Skeletal muscle tissue (tissue), 4 donors: ENCODE measurements around the gene C1QTNF5. TPM values are rescaled to one million over a fixed set of nuclear protein-coding genes. Genes with fewer than 3 reads are reported as not detected.
"Not testable (repeated sequence)": the region's sequence is repeated elsewhere in the genome, so short reads cannot be mapped to it uniquely, and the experiment has no call there.

Experiments
- H3K27ac ChIP-seq: one replicate; pipeline ENCODE4 v1.7.0; 2013; ENCODE audit warnings: mild to moderate bottlenecking, low read depth, low read length, inconsistent platforms
- H3K27me3 ChIP-seq, 3 donors: one replicate each; pipeline ENCODE4 v1.7.0; 2013; ENCODE audit warnings: low read length in 3 of 3; ENCODE audit not compliant: control insufficient read depth in 3 of 3, insufficient read depth in 3 of 3
- H3K36me3 ChIP-seq, 3 donors: one replicate each; pipeline ENCODE4 v1.7.0; 2013; ENCODE audit warnings: low read length in 3 of 3; ENCODE audit not compliant: control insufficient read depth in 3 of 3, insufficient read depth in 3 of 3
- H3K4me1 ChIP-seq, 3 donors: one replicate each; pipeline ENCODE4 v1.7.0; 2013; ENCODE audit warnings: low read length in 3 of 3, mild to moderate bottlenecking in 3 of 3; ENCODE audit not compliant: control insufficient read depth in 3 of 3, insufficient read depth in 3 of 3
- H3K4me3 ChIP-seq, 3 donors: one replicate each; pipeline ENCODE4 v1.7.0; 2013; ENCODE audit warnings: low read length in 3 of 3
- H3K9ac ChIP-seq, 3 donors: one replicate each; pipeline ENCODE4 v1.7.0; 2013; ENCODE audit warnings: low read length in 3 of 3, mild to moderate bottlenecking in 3 of 3, moderate library complexity in 2 of 3, low read depth in 1 of 3
- H3K9me3 ChIP-seq, 3 donors: one replicate each; pipeline ENCODE4 v1.7.0; 2013; ENCODE audit warnings: low read length in 3 of 3; ENCODE audit not compliant: control insufficient read depth in 3 of 3
- total RNA-seq: library from RNA; depleted of rRNA; stranded (reverse); fragments of >200 nt; gene quantifications from one replicate; pipeline ENCODE4 v1.2.3, GENCODE V29; 2014
- donor health status: Osteomylitis.

Gene C1QTNF5
- total RNA-seq, result 17.2 TPM

DNA sequence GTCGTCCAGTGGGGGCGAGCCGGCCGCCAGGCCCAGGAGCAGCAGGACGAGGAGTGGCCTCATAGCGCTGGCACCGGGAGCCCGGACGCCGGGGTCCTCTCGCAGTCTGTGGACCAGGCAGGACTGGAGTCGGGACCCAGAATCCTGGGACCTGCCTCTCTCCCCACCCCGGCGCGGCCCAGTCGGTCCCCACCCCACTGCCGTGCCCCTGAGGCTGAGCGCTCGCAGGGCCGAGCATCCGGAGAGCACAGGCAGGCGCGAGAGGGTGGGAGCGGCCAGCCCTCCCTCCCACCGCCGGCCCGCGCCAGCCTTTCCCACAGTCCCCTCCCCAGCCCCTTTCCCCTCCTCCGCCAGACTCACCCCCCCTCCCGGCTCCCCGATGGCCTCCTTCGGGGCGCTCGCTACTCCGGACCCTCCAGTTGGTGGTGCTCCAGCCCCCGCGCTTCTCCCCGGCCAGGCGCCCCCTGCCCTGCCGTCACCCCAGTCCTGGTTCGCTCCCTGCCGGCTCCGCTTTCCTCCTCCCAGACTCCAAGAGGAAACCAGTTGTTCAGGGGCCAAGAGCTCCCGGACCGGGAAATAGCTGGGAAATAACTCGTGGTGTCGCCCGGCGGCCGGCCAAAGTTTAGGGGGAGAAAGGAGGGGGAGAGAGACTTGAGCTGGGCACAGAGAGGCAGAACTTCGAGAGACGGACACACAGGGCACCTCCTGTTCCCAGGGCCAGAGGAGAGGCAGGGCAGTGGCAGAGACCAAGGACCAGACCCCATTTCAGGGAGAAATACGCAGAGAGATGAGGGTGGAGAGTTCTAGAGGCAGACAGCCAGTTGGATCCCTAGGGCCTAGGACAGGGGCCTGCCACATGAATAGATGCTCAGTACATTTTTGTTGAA lies at the start of gene C1QTNF5:
Gene C1QTNF5 (minus strand): TSS at position 549 of the 887 bp plus-strand sequence. CDS start 486 bp downstream, at position 63.
- peaks cover 49 to 56% (median 54%) of the 10 kb centered on the region in 3 donors for H3K4me1 ChIP-seq
- H3K4me3 ChIP-seq, result peak within 1 kb of the TSS; percentile 59 to 68 (median 63)
- peaks cover 5 to 20% (median 18%) of the 10 kb centered on the region in 3 donors for H3K27me3 ChIP-seq
- peak within 1 kb of the TSS; percentile 74 to 79 (median 76) for H3K9ac ChIP-seq
- H3K36me3 ChIP-seq, result peaks cover 6 to 14% (median 9%) of the 10 kb centered on the region in 3 donors
- H3K9me3 ChIP-seq, result no peaks in the 10 kb centered on the region
- H3K27ac ChIP-seq, result peak within 1 kb of the TSS; percentile 88

DNA sequence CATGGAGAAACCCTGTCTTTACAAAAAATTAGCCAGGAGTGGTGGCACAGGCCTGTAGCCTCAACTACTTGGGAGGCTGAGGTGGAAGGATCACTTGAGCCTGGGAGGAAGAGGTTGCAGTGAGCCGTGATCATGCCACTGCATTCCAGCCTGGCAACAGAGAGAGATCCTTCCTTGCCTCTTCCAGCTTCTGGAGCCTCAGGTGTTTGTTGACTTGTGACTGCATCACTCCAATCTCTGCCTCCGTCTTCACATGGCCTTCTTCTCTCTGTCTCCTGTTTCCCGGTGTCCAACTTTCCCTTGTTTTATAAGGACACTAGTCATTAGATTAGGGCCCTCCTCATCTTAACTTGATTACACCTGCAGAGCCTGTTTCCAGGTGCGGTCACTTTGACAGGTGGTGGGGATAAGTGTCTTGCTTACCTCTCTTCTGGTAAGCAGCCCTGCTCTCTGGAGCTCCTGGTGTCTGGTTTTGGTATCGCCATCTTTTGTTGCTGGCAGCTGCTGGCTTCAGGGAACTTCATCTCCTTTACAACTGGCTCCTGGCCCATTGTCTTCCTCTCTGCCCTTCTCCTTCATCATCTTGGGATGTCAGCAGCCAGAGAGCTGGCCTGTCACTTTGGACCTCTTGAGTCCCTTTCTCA lies 49.0 kb upstream of the C1QTNF5 start:
- Histone ChIP-seq H3K9ac (no peak overlapping the region), H3K27me3 (no peaks in the 10 kb centered on the region), H3K4me3 (no peak overlapping the region), H3K9me3 (no peaks in the 10 kb centered on the region), H3K4me1 (no peaks in the 10 kb centered on the region), H3K27ac (no peak overlapping the region), H3K36me3 (no peaks in the 10 kb centered on the region)

DNA sequence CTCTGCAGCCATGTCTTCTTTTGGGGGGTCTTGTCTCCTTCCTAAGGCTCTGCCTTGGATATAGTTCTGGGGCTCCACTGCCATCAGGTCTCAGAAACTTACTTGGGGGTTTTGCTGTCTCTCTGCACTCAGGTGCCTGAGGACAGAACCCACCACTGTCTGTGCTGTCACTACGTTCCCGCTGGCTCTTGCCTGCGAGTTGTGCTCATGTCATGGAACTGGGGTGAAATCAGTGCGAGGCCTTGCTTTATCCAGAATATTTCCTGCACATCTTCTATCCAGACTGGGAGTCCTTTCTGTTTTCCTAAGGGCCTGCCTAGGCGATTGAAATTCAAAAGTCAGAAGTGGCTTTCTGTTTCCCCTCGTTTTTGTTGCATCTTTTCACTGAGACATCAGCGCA lies 47.4 kb upstream of the C1QTNF5 start:
- H3K27ac ChIP-seq, result no peak overlapping the region

GRCh38 chr11:119384332-119384731 lies 43.6 kb upstream of the C1QTNF5 start:
- Histone ChIP-seq H3K27ac (no peak overlapping the region), H3K9me3 (no peaks in the 10 kb centered on the region), H3K27me3 (no peaks in the 10 kb centered on the region), H3K4me1 (peaks cover 21 to 25% (median 24%) of the 10 kb centered on the region in 3 donors), H3K36me3 (no peaks in the 10 kb centered on the region), H3K9ac (no peak overlapping the region), H3K4me3 (no peak overlapping the region)

More for the DNA sequence above, 47.4 kb upstream of the C1QTNF5 start:
- no peaks in the 10 kb centered on the region for H3K9me3 ChIP-seq
- no peak overlapping the region for H3K9ac ChIP-seq
- no peaks in the 10 kb centered on the region for H3K27me3 ChIP-seq
- H3K4me1 ChIP-seq, result no peaks in the 10 kb centered on the region
- no peaks in the 10 kb centered on the region for H3K36me3 ChIP-seq
- no peak overlapping the region for H3K4me3 ChIP-seq

DNA sequence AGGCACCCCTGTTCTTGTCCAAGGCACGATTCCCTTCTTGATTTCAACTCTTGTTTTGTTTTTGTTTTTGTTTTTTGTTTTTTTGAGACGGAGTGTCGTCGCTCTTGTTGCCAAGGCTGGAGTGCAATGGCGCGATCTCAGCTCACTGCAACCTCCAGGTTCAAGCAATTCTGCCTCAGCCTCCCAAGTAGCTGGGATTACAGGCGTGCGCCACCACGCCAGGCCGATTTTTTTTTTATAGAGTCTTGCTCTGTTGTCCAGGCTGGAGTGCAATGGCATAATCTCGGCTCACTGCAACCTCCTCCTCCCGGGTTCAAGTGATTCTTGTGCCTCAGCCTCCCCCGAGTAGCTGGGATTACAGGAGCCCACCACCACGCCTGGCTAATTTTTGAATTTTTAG lies 41.8 kb upstream of the C1QTNF5 start:
- H3K27me3 ChIP-seq, H3K36me3 ChIP-seq, H3K9me3 ChIP-seq: not testable (repeated sequence)
- Histone ChIP-seq H3K4me3 (peak overlapping the region in 1 of 3 donors; percentile 62), H3K9ac (peak overlapping the region in 1 of 3 donors; percentile 66), H3K27ac (peak overlapping the region; percentile 100), H3K4me1 (peaks cover 28 to 35% (median 29%) of the 10 kb centered on the region in 3 donors)

GRCh38 chr11:119382101-119382500 lies 41.4 kb upstream of the C1QTNF5 start:
- Histone ChIP-seq H3K9me3 (no peaks in the 10 kb centered on the region), H3K27ac (peak overlapping the region; percentile 100), H3K4me3 (peak overlapping the region; percentile 62 to 75 (median 70)), H3K4me1 (peaks cover 32 to 39% (median 33%) of the 10 kb centered on the region in 3 donors), H3K36me3 (peaks cover 0 to 3% (median 0%) of the 10 kb centered on the region in 3 donors), H3K9ac (peak overlapping the region; percentile 54 to 90 (median 66)), H3K27me3 (no peaks in the 10 kb centered on the region)

DNA sequence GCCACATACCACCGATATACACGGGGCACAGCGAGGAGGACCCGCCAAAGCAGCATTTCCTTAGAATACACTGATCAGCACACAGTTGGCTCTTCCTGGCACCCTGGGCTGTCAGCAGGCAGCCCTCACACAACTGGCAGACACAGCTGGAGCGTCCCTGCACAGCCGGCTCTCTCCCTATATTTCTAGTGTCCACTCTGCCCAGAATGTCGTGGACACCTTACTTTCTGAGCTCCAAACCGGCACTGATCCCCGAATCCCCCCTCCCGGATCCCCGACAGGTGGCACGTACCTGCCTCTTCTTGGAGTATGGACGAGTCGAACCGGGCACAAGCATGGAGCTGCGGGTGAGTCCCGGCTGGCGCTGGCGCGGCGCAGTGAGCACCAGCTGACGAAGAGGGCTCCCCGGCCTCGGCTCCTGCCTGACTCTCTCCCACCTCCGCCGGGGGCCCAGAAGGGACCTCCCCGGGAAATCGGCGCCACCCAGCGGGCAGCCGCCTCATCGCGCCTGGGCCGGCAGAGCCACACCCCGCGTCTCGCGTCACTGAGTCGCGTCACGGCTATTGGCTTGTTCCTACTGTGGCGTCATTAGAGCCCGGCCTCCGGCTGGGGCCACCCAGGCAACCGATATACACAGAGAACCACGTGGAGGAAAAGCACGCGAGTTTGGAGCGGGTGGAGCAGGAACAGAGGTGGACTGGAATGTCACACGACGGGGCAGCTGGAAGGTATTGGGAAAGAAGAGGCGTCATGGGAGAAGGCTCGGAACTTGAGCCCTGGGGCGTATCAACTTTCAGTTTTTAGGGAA lies 40.7 kb upstream of the C1QTNF5 start, which contains the start of gene USP2:
Gene USP2 (minus strand): TSS at position 510 of the 808 bp plus-strand sequence. CDS start 8,210 bp downstream, outside the sequence.
- Histone ChIP-seq H3K9ac (peak within 1 kb of the TSS; percentile 78 to 90 (median 85)), H3K4me1 (peaks cover 37 to 44% (median 38%) of the 10 kb centered on the region in 3 donors), H3K27ac (peak within 1 kb of the TSS; percentile 100), H3K36me3 (peaks cover 0 to 6% (median 0%) of the 10 kb centered on the region in 3 donors), H3K9me3 (no peaks in the 10 kb centered on the region), H3K27me3 (no peaks in the 10 kb centered on the region), H3K4me3 (peak within 1 kb of the TSS; percentile 75 to 89 (median 84))

DNA sequence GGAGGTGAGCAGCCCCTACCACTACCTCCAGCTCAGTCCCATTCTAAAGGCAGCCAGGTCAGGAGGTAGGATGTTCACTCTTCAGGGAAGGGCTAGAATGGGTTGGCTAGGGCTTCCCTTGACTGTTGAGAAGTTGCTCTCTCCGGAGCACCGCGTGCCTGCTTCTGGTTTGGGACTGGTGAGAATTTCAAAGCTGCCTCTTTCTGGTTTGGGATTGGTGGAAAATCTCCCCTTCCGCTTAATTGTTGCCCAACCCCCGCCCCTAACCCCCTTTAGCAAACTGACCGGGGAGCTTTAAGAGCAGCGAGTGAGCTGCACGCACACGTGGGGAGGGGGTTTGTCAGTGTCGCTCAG lies 40.1 kb upstream of the C1QTNF5 start:
- H3K4me1 ChIP-seq, result peaks cover 43 to 50% (median 44%) of the 10 kb centered on the region in 3 donors
- H3K9me3 ChIP-seq, result no peaks in the 10 kb centered on the region

DNA sequence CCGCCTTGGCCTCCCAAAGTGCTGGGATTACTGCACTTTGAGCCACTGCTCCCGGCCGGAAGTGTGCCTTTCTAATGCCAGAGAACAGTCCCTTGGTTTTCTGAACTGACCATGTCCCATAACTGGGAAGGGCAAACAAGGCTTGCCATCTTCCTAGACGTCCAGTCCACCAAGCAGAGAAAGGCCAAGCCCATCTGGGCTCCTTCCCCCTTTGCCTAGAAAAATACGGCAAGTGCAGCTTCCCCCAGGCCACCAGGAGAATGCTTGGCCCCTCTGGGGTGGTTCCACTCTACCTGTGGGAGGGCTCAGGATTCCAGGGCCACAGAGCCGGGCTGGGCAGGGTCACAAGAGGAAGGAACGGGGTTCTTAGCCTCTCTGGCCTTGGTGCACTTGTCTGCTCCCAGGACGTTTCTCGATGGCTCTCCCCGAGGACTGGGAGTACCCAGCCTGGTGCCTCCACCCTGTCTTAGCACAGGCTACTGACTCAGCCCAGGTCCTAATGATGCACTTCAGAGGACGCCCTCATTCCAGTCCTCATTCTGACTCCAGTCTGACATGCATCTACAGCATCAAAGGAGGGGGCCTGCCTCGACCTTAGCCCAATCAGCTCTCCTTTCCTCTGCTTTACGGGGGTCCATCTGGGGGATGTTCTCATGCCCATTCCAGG lies 39.6 kb upstream of the C1QTNF5 start:
- peaks cover 47 to 55% (median 48%) of the 10 kb centered on the region in 3 donors for H3K4me1 ChIP-seq
- H3K9ac ChIP-seq, result peak overlapping the region; percentile 78 to 90 (median 85)
- peak overlapping the region; percentile 100 for H3K27ac ChIP-seq
- H3K27me3 ChIP-seq, result no peaks in the 10 kb centered on the region
- peak overlapping the region; percentile 67 to 89 (median 84) for H3K4me3 ChIP-seq
- peaks cover 0 to 10% (median 0%) of the 10 kb centered on the region in 3 donors for H3K36me3 ChIP-seq
- H3K9me3 ChIP-seq, result no peaks in the 10 kb centered on the region

More for the DNA sequence above, 40.1 kb upstream of the C1QTNF5 start:
- Histone ChIP-seq H3K36me3 (peaks cover 0 to 10% (median 0%) of the 10 kb centered on the region in 3 donors), H3K9ac (peak overlapping the region; percentile 78 to 90 (median 85)), H3K27me3 (no peaks in the 10 kb centered on the region), H3K4me3 (peak overlapping the region; percentile 67 to 89 (median 84)), H3K27ac (peak overlapping the region; percentile 100)
